ENCODE data around the gene SHC3.

The SHC3 gene

GRCh38 chr9:88969646-88970373, 208.8 kb downstream of the SHC3 start:
- Histone ChIP-seq H3K4me3 (ENCODE audit: low read length) (no peak overlapping the region), H3K4me1 (ENCODE audit: control insufficient read depth, insufficient read depth, low read length) (peaks cover 5% of the 10 kb centered on the region; the same call in 1 of the 2 replicates), H3K36me3 (ENCODE audit: control insufficient read depth, insufficient read depth, low read length) (no peaks in the 10 kb centered on the region), H3K27me3 (ENCODE audit: control insufficient read depth, insufficient read depth, low read length) (no peaks in the 10 kb centered on the region), H3K9me3 (ENCODE audit: control insufficient read depth, insufficient read depth, low read length) (no peaks in the 10 kb centered on the region), H3K27ac (ENCODE audit: low read length) (no peak overlapping the region)
- no CpG with 5 or more reads among the region's 8 CpGs for WGBS (ENCODE audit: insufficient coverage, insufficient read length)
- DNase-seq (ENCODE audit: low read depth, low spot score), result no peak

GRCh38 chr9:88968799-88969198, 209.8 kb downstream of the SHC3 start:
- no peaks in the 10 kb centered on the region for H3K27me3 ChIP-seq (ENCODE audit: control insufficient read depth, insufficient read depth, low read length)
- no peak overlapping the region for H3K27ac ChIP-seq (ENCODE audit: low read length)
- no peaks in the 10 kb centered on the region for H3K36me3 ChIP-seq (ENCODE audit: control insufficient read depth, insufficient read depth, low read length)
- H3K9me3 ChIP-seq (ENCODE audit: control insufficient read depth, insufficient read depth, low read length), result no peaks in the 10 kb centered on the region
- DNase-seq (ENCODE audit: low read depth, low spot score), result no peak
- no peak overlapping the region for H3K4me3 ChIP-seq (ENCODE audit: low read length)
- peaks cover 5% of the 10 kb centered on the region; the same call in 1 of the 2 replicates for H3K4me1 ChIP-seq (ENCODE audit: control insufficient read depth, insufficient read depth, low read length)
- no CpG with 5 or more reads among the region's 4 CpGs for WGBS (ENCODE audit: insufficient coverage, insufficient read length)

- no peaks in the 10 kb centered on the region for H3K27me3 ChIP-seq (ENCODE audit: control insufficient read depth, insufficient read depth, low read length)
- no peak overlapping the region for H3K27ac ChIP-seq (ENCODE audit: low read length)
- H3K4me1 ChIP-seq (ENCODE audit: control insufficient read depth, insufficient read depth, low read length), result peaks cover 5% of the 10 kb centered on the region; the same call in 1 of the 2 replicates
- no peak overlapping the region for H3K4me3 ChIP-seq (ENCODE audit: low read length)
- no peaks in the 10 kb centered on the region for H3K36me3 ChIP-seq (ENCODE audit: control insufficient read depth, insufficient read depth, low read length)
- WGBS (ENCODE audit: insufficient coverage, insufficient read length), result no CpG with 5 or more reads among the region's 10 CpGs
- no peaks in the 10 kb centered on the region for H3K9me3 ChIP-seq (ENCODE audit: control insufficient read depth, insufficient read depth, low read length)
- no peak for DNase-seq (ENCODE audit: low read depth, low spot score)
These were observed 211.5 kb downstream of the SHC3 start for GRCh38 chr9:88966894-88967676.

- Histone ChIP-seq H3K4me1 (ENCODE audit: control insufficient read depth, insufficient read depth, low read length) (peaks cover 5% of the 10 kb centered on the region; the same call in 1 of the 2 replicates), H3K27ac (ENCODE audit: low read length) (no peak overlapping the region), H3K36me3 (ENCODE audit: control insufficient read depth, insufficient read depth, low read length) (no peaks in the 10 kb centered on the region), H3K4me3 (ENCODE audit: low read length) (no peak overlapping the region), H3K9me3 (ENCODE audit: control insufficient read depth, insufficient read depth, low read length) (no peaks in the 10 kb centered on the region), H3K27me3 (ENCODE audit: control insufficient read depth, insufficient read depth, low read length) (no peaks in the 10 kb centered on the region)
- WGBS (ENCODE audit: insufficient coverage, insufficient read length), result no CpG with 5 or more reads among the region's 8 CpGs
- no peak for DNase-seq (ENCODE audit: low read depth, low spot score)
These were observed 213.1 kb downstream of the SHC3 start for GRCh38 chr9:88965473-88965872.

GRCh38 chr9:88960632-88961031, 218.0 kb downstream of the SHC3 start:
- H3K27me3 ChIP-seq (ENCODE audit: control insufficient read depth, insufficient read depth, low read length), result no peaks in the 10 kb centered on the region
- H3K4me3 ChIP-seq (ENCODE audit: low read length), result no peak overlapping the region
- no peaks in the 10 kb centered on the region for H3K4me1 ChIP-seq (ENCODE audit: control insufficient read depth, insufficient read depth, low read length)
- WGBS (ENCODE audit: insufficient coverage, insufficient read length), result no CpG with 5 or more reads among the region's 3 CpGs
- no peak for DNase-seq (ENCODE audit: low read depth, low spot score)
- no peak overlapping the region for H3K27ac ChIP-seq (ENCODE audit: low read length)
- no peaks in the 10 kb centered on the region for H3K36me3 ChIP-seq (ENCODE audit: control insufficient read depth, insufficient read depth, low read length)
- H3K9me3 ChIP-seq (ENCODE audit: control insufficient read depth, insufficient read depth, low read length), result no peaks in the 10 kb centered on the region

- Histone ChIP-seq H3K27ac (ENCODE audit: low read length) (no peak overlapping the region), H3K36me3 (ENCODE audit: control insufficient read depth, insufficient read depth, low read length) (no peaks in the 10 kb centered on the region), H3K27me3 (ENCODE audit: control insufficient read depth, insufficient read depth, low read length) (no peaks in the 10 kb centered on the region), H3K4me3 (ENCODE audit: low read length) (no peak overlapping the region), H3K4me1 (ENCODE audit: control insufficient read depth, insufficient read depth, low read length) (no peaks in the 10 kb centered on the region), H3K9me3 (ENCODE audit: control insufficient read depth, insufficient read depth, low read length) (no peaks in the 10 kb centered on the region)
- WGBS (ENCODE audit: insufficient coverage, insufficient read length), result no CpG with 5 or more reads among the region's 5 CpGs
- no peak for DNase-seq (ENCODE audit: low read depth, low spot score)
These were observed 218.7 kb downstream of the SHC3 start for GRCh38 chr9:88959727-88960469.

GRCh38 chr9:88957526-88957925, 221.1 kb downstream of the SHC3 start:
- no CpG with 5 or more reads among the region's 3 CpGs for WGBS (ENCODE audit: insufficient coverage, insufficient read length)
- no peak overlapping the region for H3K27ac ChIP-seq (ENCODE audit: low read length)
- no peaks in the 10 kb centered on the region for H3K27me3 ChIP-seq (ENCODE audit: control insufficient read depth, insufficient read depth, low read length)
- no peak overlapping the region for H3K4me3 ChIP-seq (ENCODE audit: low read length)
- no peak for DNase-seq (ENCODE audit: low read depth, low spot score)
- H3K9me3 ChIP-seq (ENCODE audit: control insufficient read depth, insufficient read depth, low read length), result no peaks in the 10 kb centered on the region
- H3K4me1 ChIP-seq (ENCODE audit: control insufficient read depth, insufficient read depth, low read length), result no peaks in the 10 kb centered on the region
- no peaks in the 10 kb centered on the region for H3K36me3 ChIP-seq (ENCODE audit: control insufficient read depth, insufficient read depth, low read length)

Data from iPS DF 6.9 (cell line).